ENCODE data around the gene DPP3. TPM values are rescaled to one million over a fixed set of nuclear protein-coding genes. Genes with fewer than 3 reads are reported as not detected.

The DPP3 gene
- total RNA-seq, 1 donor, result 35.8 TPM

- Histone ChIP-seq H3K27me3 (ENCODE audit: insufficient read depth, low read length) (no peaks in the 10 kb centered on the region), H3K4me1 (ENCODE audit: insufficient read depth, low read length) (no peaks in the 10 kb centered on the region), H3K4me3 (ENCODE audit: insufficient read depth, low read length) (no peak overlapping the region), H3K36me3 (ENCODE audit: insufficient read depth, low read length) (peaks cover 42% of the 10 kb centered on the region), H3K9me3 (ENCODE audit: low read depth, low read length) (no peaks in the 10 kb centered on the region), H4K20me1 (ENCODE audit: insufficient read depth, low read length) (no peaks in the 10 kb centered on the region), H2AFZ (ENCODE audit: low read length) (no peak overlapping the region), H3K27ac (ENCODE audit: low read depth, low read length) (no peak overlapping the region), H3K79me2 (ENCODE audit: insufficient read depth, low read length) (no peaks in the 10 kb centered on the region), H3K4me2 (ENCODE audit: insufficient read depth, low read length) (no peak overlapping the region)
- peak; percentile 51 for DNase-seq (ENCODE audit: insufficient read length, low spot score, missing footprints)
- TF ChIP-seq, protein P1, sequence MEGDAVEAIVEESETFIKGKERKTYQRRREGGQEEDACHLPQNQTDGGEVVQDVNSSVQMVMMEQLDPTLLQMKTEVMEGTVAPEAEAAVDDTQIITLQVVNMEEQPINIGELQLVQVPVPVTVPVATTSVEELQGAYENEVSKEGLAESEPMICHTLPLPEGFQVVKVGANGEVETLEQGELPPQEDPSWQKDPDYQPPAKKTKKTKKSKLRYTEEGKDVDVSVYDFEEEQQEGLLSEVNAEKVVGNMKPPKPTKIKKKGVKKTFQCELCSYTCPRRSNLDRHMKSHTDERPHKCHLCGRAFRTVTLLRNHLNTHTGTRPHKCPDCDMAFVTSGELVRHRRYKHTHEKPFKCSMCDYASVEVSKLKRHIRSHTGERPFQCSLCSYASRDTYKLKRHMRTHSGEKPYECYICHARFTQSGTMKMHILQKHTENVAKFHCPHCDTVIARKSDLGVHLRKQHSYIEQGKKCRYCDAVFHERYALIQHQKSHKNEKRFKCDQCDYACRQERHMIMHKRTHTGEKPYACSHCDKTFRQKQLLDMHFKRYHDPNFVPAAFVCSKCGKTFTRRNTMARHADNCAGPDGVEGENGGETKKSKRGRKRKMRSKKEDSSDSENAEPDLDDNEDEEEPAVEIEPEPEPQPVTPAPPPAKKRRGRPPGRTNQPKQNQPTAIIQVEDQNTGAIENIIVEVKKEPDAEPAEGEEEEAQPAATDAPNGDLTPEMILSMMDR (IDR thresholded peaks at IDR 0.05; ENCODE audit: extremely low read depth, low read depth, low read length), result no peak
Observed at GRCh38 chr11:66492161-66492865, 12.1 kb downstream of the DPP3 start.

GRCh38 chr11:66493130-66493529, 12.9 kb downstream of the DPP3 start:
- H3K36me3 ChIP-seq (ENCODE audit: insufficient read depth, low read length), result peaks cover 41% of the 10 kb centered on the region
- no peaks in the 10 kb centered on the region for H4K20me1 ChIP-seq (ENCODE audit: insufficient read depth, low read length)
- H3K4me1 ChIP-seq (ENCODE audit: insufficient read depth, low read length), result no peaks in the 10 kb centered on the region
- H3K27ac ChIP-seq (ENCODE audit: low read depth, low read length), result no peak overlapping the region
- H2AFZ ChIP-seq (ENCODE audit: low read length), result no peak overlapping the region
- no peaks in the 10 kb centered on the region for H3K79me2 ChIP-seq (ENCODE audit: insufficient read depth, low read length)
- H3K4me2 ChIP-seq (ENCODE audit: insufficient read depth, low read length), result no peak overlapping the region
- TF ChIP-seq, protein P1 (IDR thresholded peaks at IDR 0.05; ENCODE audit: extremely low read depth, low read depth, low read length), result no peak
- no peaks in the 10 kb centered on the region for H3K27me3 ChIP-seq (ENCODE audit: insufficient read depth, low read length)
- no peaks in the 10 kb centered on the region for H3K9me3 ChIP-seq (ENCODE audit: low read depth, low read length)
- no peak overlapping the region for H3K4me3 ChIP-seq (ENCODE audit: insufficient read depth, low read length)
- peak; percentile 25 for DNase-seq (ENCODE audit: insufficient read length, low spot score, missing footprints)

DNA sequence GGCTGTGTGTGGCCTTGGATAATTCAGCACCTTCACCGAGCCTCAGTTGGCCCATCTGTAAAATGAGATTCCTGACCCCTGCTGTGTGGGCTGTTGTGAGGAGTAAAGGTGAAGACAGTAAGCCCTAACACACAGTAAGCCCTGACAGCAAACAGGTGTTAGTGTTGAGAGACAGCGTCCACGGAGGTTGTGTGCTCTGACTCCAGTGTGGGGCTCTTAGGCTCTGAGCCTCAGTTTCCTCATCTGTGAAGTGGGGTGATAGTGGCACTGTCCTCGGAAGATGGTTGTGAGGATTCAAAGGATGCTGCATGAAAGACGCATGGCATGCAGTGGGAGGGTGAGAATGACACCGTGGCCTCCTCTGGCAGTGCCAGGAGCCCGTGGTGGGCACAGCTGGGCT, 14.2 kb downstream of the DPP3 start:
- Histone ChIP-seq H4K20me1 (ENCODE audit: insufficient read depth, low read length) (no peaks in the 10 kb centered on the region), H3K9me3 (ENCODE audit: low read depth, low read length) (no peaks in the 10 kb centered on the region), H2AFZ (ENCODE audit: low read length) (no peak overlapping the region), H3K4me1 (ENCODE audit: insufficient read depth, low read length) (no peaks in the 10 kb centered on the region), H3K4me3 (ENCODE audit: insufficient read depth, low read length) (no peak overlapping the region), H3K79me2 (ENCODE audit: insufficient read depth, low read length) (no peaks in the 10 kb centered on the region), H3K27ac (ENCODE audit: low read depth, low read length) (no peak overlapping the region), H3K4me2 (ENCODE audit: insufficient read depth, low read length) (no peak overlapping the region), H3K27me3 (ENCODE audit: insufficient read depth, low read length) (no peaks in the 10 kb centered on the region), H3K36me3 (ENCODE audit: insufficient read depth, low read length) (peaks cover 36% of the 10 kb centered on the region)
- DNase-seq (ENCODE audit: insufficient read length, low spot score, missing footprints), result no peak
- TF ChIP-seq, protein P1 (IDR thresholded peaks at IDR 0.05; ENCODE audit: extremely low read depth, low read depth, low read length), result no peak

- peak; percentile 71 for DNase-seq (ENCODE audit: insufficient read length, low spot score, missing footprints)
- H3K9me3 ChIP-seq (ENCODE audit: low read depth, low read length), result no peaks in the 10 kb centered on the region
- H2AFZ ChIP-seq (ENCODE audit: low read length), result no peak overlapping the region
Observed at GRCh38 chr11:66494935-66495334, 14.7 kb downstream of the DPP3 start.

More at GRCh38 chr11:66494935-66495334, 14.7 kb downstream of the DPP3 start:
- Histone ChIP-seq H3K4me3 (ENCODE audit: insufficient read depth, low read length) (no peak overlapping the region), H4K20me1 (ENCODE audit: insufficient read depth, low read length) (no peaks in the 10 kb centered on the region), H3K27ac (ENCODE audit: low read depth, low read length) (no peak overlapping the region), H3K27me3 (ENCODE audit: insufficient read depth, low read length) (no peaks in the 10 kb centered on the region), H3K4me1 (ENCODE audit: insufficient read depth, low read length) (no peaks in the 10 kb centered on the region), H3K36me3 (ENCODE audit: insufficient read depth, low read length) (peaks cover 35% of the 10 kb centered on the region), H3K79me2 (ENCODE audit: insufficient read depth, low read length) (no peaks in the 10 kb centered on the region), H3K4me2 (ENCODE audit: insufficient read depth, low read length) (no peak overlapping the region)
- TF ChIP-seq, protein P1 (IDR thresholded peaks at IDR 0.05; ENCODE audit: extremely low read depth, low read depth, low read length), result no peak
